Measurements from ENCODE around the gene KATNIP.

Gene KATNIP

DNA sequence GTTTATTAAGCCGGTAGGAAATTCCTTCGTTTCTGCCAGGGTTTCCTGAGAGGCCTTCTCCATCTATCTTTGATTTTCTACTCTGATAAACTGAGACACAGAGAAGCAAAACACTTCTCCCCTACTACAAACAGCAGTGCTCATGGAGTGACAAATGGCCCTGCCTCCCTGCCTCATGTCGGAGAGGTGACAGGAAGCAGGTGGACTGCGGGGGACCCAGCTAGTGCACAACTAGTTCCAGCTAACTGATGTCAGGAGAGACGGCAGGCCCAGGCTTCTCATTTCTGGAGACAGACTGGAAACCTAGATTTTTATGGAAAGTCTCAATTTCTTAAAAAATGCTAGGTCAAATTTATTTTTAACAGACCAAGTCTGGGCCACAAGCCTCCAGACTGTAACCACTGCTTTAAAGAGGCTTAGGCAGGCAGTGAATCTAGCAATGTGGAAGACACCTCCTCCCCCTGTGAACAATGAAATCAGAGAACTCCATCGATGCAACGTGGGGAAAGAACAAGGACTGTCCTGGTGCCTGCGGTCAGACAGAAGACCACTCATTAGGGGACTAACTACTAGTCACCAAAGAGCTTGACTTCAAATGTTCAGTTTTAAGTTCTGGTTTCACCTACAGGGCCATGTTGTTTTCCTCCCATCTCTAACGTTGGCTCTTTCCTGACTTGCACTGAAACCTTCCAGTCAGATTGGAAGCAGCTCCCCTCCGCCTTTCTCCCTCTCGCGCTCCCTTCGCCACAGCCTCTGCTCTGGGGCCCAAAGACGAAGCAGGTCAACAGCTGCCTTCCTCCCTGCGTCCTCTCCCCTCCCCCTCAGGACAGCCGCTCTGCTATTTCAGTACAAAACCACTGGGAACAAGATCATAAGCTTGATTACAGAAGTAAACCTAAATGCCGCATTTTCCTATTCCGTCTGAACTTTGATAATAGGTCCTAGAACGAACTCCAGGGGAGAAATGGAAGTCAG lies 17.8 kb upstream of the KATNIP start:
- H3K4me3 ChIP-seq (ENCODE audit: low read length): no peak overlapping the region
- TF ChIP-seq, protein P1, sequence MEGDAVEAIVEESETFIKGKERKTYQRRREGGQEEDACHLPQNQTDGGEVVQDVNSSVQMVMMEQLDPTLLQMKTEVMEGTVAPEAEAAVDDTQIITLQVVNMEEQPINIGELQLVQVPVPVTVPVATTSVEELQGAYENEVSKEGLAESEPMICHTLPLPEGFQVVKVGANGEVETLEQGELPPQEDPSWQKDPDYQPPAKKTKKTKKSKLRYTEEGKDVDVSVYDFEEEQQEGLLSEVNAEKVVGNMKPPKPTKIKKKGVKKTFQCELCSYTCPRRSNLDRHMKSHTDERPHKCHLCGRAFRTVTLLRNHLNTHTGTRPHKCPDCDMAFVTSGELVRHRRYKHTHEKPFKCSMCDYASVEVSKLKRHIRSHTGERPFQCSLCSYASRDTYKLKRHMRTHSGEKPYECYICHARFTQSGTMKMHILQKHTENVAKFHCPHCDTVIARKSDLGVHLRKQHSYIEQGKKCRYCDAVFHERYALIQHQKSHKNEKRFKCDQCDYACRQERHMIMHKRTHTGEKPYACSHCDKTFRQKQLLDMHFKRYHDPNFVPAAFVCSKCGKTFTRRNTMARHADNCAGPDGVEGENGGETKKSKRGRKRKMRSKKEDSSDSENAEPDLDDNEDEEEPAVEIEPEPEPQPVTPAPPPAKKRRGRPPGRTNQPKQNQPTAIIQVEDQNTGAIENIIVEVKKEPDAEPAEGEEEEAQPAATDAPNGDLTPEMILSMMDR (conservative IDR thresholded peaks at IDR 0.05; ENCODE audit: low read depth, low read length): no peak
- no peak for DNase-seq (ENCODE audit: low read depth)

DNA sequence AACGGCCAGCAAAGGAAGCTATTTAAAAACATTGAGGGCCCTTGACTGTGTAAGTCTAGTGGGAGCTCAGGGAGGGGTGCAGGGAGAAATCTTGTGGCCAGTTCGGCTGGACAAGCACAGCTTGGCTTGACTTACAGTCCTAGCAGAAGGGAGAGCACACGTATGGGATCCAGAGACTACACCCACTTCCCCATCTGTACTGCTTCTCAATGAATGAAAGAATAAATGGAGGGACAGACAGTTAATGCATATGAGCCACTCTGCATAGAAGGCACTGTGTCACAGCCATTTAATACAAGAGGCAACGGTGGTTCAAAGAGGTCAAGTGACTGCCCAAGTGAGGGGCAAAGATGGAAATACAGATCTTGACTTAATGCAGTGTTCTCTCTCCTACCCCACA lies 15.7 kb upstream of the KATNIP start:
- no peak overlapping the region for H3K4me3 ChIP-seq (ENCODE audit: low read length)
- DNase-seq (ENCODE audit: low read depth): no peak
- TF ChIP-seq, protein P1 (conservative IDR thresholded peaks at IDR 0.05; ENCODE audit: low read depth, low read length): no peak

- DNase-seq (ENCODE audit: low read depth): no peak
- TF ChIP-seq, protein P1 (conservative IDR thresholded peaks at IDR 0.05; ENCODE audit: low read depth, low read length): no peak
- no peak overlapping the region for H3K4me3 ChIP-seq (ENCODE audit: low read length)
Observed at GRCh38 chr16:27538528-27538927, 11.4 kb upstream of the KATNIP start.

DNA sequence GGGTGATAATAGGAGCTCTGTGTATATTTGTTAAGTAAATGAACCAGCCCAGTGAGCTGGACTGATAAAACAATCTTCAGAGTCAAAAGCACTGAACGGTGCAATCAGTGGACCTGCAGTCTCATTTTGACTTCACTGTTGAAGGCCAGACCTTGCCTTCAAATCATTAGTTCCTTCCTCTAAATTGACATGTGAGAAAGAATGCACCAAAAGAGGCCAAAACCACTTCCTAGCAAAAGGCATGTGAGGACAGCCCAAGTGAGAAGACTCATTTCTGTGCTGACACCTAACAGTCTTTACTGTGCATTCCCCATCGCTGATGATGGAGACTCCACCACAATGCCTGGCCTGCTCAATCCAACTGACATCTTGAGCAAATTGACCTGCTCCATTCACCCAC lies 10.8 kb upstream of the KATNIP start:
- TF ChIP-seq, protein P1 (conservative IDR thresholded peaks at IDR 0.05; ENCODE audit: low read depth, low read length): no peak
- no peak for DNase-seq (ENCODE audit: low read depth)
- H3K4me3 ChIP-seq (ENCODE audit: low read length): no peak overlapping the region

GRCh38 chr16:27539636-27540035 lies 10.3 kb upstream of the KATNIP start:
- TF ChIP-seq, protein P1 (conservative IDR thresholded peaks at IDR 0.05; ENCODE audit: low read depth, low read length): no peak
- no peak overlapping the region for H3K4me3 ChIP-seq (ENCODE audit: low read length)
- no peak for DNase-seq (ENCODE audit: low read depth)

- TF ChIP-seq, protein P1 (conservative IDR thresholded peaks at IDR 0.05; ENCODE audit: low read depth, low read length): no peak
- no peak overlapping the region for H3K4me3 ChIP-seq (ENCODE audit: low read length)
- DNase-seq (ENCODE audit: low read depth): no peak
Observed at GRCh38 chr16:27543801-27544200, 6.1 kb upstream of the KATNIP start.

DNA sequence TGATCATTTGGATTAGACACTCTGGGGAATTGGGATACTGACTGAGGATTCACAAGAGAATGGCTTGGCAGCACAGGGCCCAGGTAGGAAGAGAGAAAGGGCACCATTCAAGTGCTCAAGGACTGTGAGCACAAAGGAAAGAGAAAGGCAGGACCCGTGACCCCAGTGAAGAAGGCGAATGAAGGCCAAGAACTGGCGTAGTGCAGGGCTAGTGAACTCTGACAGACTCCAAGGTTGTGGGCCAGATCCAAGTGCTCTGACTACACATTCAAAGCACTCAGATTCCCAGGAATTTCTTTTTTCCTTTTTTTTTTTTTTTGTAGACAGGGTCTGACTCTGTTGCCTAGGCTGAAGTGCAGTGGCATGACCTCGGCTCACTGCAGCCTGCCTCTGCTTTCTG lies 5.3 kb upstream of the KATNIP start:
- no peak overlapping the region for H3K4me3 ChIP-seq (ENCODE audit: low read length)
- TF ChIP-seq, protein P1 (conservative IDR thresholded peaks at IDR 0.05; ENCODE audit: low read depth, low read length): no peak

More for the DNA sequence above, 5.3 kb upstream of the KATNIP start:
- no peak for DNase-seq (ENCODE audit: low read depth)
